B cell (primary cell): Measurements from ENCODE around the gene SYNGR3.

Experiments
- CTCF ChIP-seq: fragments of 200-600 bp; IDR thresholded peaks from one replicate; pipeline ENCODE4 v1.8.0; 2022; ENCODE audit warnings: antibody characterized with exemption, mild to moderate bottlenecking
- EZH2 ChIP-seq: IDR thresholded peaks from 2 replicates; pipeline ENCODE4 v1.6.1; 2012; ENCODE audit warnings: borderline replicate concordance, low read depth, mild to moderate bottlenecking, moderate library complexity, low read length; ENCODE audit not compliant: insufficient read depth, poor library complexity, severe bottlenecking

DNA sequence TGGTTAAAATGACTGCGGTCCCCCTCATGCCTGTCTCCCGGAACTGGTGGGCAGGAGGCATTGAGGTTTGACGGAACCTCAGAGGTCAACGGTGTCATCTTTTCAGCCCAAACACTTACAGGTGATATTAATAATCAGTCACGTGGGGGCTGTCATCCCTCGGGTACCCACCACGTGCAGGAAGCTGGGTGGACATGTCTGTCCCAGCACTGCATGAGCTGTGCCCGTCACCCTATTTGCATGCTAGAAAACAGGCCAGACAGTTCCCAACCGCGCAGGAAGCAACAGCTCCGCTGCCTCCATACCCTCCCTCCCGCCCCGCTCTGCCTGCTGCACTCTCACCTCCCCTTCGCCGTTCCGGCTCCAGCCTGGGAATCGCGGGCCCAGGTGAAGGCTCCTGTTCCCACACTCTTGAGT is 1.4 kb downstream of the SYNGR3 start:
- TF ChIP-seq CTCF = no peak
- TF ChIP-seq EZH2 = no peak
